ENCODE measurements around the gene ISG20L2.

ISG20L2 gene

GRCh38 chr1:156705918-156706656, 22.5 kb downstream of the ISG20L2 start:
- peak; percentile 69 to 90 (median 76) for DNase-seq

- peak; percentile 37 to 55 (median 47) for DNase-seq
Measured at GRCh38 chr1:156705321-156705917, 23.1 kb downstream of the ISG20L2 start, which contains the start of gene CRABP2. Gene CRABP2, minus strand, starts transcription at chr1:156705583. Its CDS starts 137 bp downstream, at chr1:156705446.

GRCh38 chr1:156704930-156705320, 23.6 kb downstream of the ISG20L2 start:
- DNase-seq: peak; percentile 77 to 81 (median 78)

- no peak for DNase-seq
Measured at GRCh38 chr1:156704166-156704711, 24.3 kb downstream of the ISG20L2 start.

- no peak for DNase-seq
Measured at GRCh38 chr1:156703741-156704140, 24.8 kb downstream of the ISG20L2 start.

GRCh38 chr1:156703336-156703735, 25.2 kb downstream of the ISG20L2 start:
- DNase-seq: no peak

GRCh38 chr1:156700736-156701531, 27.6 kb downstream of the ISG20L2 start:
- no peak for DNase-seq

GRCh38 chr1:156698995-156699394, 29.6 kb downstream of the ISG20L2 start:
- DNase-seq: peak; percentile 57 to 71 (median 64)

GRCh38 chr1:156697481-156697880, 31.1 kb downstream of the ISG20L2 start:
- no peak for DNase-seq

GRCh38 chr1:156696755-156697154, 31.8 kb downstream of the ISG20L2 start:
- no peak for DNase-seq

- DNase-seq: no peak
Measured at GRCh38 chr1:156694690-156694962, 33.9 kb downstream of the ISG20L2 start.

GRCh38 chr1:156693848-156694689, 34.5 kb downstream of the ISG20L2 start:
- peak; percentile 39 to 59 (median 50) for DNase-seq

- DNase-seq: no peak
Measured at GRCh38 chr1:156692925-156693847, 35.4 kb downstream of the ISG20L2 start.

GRCh38 chr1:156692441-156692924, 36.1 kb downstream of the ISG20L2 start:
- DNase-seq: no peak

- peak; percentile 78 to 87 (median 80) for DNase-seq
Measured at GRCh38 chr1:156691665-156692440, 36.7 kb downstream of the ISG20L2 start.

- DNase-seq: no peak
Measured at GRCh38 chr1:156691191-156691590, 37.4 kb downstream of the ISG20L2 start.

- DNase-seq: peak; percentile 48 to 51 (median 50)
Measured at GRCh38 chr1:156690675-156691036, 37.9 kb downstream of the ISG20L2 start.

GRCh38 chr1:156689953-156690674, 38.5 kb downstream of the ISG20L2 start:
- DNase-seq: peak; percentile 56 to 60 (median 58)

Measured in suppressor macrophage treated with lipopolysaccharide for 1 hour (primary cell).